HG02571 (cell line): ENCODE data around the gene MPDZ.

Experiments used
- ATAC-seq: cut with Tn5 transposase; IDR thresholded peaks from one replicate; pipeline ENCODE4 v1.9.1; 2021; ENCODE audit warnings: mild to moderate bottlenecking, moderate library complexity; ENCODE audit not compliant: unreplicated experiment

MPDZ gene, protein sequence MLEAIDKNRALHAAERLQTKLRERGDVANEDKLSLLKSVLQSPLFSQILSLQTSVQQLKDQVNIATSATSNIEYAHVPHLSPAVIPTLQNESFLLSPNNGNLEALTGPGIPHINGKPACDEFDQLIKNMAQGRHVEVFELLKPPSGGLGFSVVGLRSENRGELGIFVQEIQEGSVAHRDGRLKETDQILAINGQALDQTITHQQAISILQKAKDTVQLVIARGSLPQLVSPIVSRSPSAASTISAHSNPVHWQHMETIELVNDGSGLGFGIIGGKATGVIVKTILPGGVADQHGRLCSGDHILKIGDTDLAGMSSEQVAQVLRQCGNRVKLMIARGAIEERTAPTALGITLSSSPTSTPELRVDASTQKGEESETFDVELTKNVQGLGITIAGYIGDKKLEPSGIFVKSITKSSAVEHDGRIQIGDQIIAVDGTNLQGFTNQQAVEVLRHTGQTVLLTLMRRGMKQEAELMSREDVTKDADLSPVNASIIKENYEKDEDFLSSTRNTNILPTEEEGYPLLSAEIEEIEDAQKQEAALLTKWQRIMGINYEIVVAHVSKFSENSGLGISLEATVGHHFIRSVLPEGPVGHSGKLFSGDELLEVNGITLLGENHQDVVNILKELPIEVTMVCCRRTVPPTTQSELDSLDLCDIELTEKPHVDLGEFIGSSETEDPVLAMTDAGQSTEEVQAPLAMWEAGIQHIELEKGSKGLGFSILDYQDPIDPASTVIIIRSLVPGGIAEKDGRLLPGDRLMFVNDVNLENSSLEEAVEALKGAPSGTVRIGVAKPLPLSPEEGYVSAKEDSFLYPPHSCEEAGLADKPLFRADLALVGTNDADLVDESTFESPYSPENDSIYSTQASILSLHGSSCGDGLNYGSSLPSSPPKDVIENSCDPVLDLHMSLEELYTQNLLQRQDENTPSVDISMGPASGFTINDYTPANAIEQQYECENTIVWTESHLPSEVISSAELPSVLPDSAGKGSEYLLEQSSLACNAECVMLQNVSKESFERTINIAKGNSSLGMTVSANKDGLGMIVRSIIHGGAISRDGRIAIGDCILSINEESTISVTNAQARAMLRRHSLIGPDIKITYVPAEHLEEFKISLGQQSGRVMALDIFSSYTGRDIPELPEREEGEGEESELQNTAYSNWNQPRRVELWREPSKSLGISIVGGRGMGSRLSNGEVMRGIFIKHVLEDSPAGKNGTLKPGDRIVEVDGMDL (N-terminal part only)

DNA sequence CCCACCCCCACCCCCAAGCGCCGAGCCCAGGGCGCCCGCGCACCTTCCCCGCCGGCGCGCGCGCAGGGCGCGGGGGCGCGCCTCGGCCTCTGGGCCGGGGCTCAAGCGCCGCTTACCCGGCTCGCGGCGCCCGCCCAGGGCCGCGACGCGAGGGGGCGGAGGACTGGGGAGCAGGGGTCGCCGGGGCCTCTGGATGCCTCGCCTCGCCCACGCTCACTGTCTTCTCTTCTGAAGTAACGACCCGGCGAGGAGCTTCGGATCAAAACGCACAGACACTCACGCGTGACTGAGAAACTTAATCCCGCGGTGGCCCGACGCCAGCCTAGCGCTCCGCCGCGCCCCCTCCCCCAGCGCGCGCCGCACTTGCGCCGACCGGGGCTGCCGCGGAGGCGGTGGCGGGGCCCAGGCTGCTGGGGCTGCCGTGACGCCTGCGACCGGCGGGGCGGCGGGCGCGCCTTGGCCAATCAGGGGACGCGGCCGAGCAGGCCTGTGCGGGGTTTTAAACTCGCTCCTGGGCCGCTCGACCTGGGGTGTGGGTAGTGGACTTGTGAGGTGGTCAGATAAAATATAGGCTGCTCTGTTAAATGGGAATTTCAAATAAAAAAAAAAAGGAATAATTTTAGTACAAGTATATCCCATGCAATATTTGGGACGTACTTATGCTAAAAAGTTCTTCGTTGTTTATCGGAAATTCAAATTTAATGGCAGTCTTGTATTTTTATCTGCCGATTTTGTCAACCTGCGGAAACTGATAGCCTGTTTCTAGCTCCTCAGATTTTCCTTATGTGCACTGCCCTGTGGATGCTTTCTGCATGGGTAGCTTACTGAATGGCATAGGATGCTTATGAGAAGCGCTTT lies at the start of gene MPDZ:
Gene MPDZ (minus strand): TSS at position 409 of the 858 bp plus-strand sequence. CDS start 29,377 bp downstream, outside the sequence.
- no peak for ATAC-seq

DNA sequence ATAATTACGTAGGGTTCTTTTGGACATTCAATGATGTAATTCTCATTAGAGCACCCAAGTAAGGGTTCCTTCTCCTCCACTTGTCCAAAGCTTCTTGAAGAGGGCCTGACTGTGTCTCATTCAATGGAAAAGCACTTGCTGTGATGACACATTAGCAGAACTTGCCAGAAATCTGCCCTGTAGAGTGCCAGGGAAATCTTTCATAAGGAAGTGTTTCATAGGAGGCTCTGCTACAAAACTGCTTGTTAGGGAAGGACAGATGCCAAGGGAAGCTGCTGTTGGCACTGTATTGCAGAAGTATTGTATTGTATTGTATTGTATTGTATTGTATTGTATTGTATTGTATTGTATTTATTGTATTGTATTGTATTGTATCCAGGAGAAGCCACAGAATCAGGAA lies 45.5 kb upstream of the MPDZ start:
- ATAC-seq, result no peak

DNA sequence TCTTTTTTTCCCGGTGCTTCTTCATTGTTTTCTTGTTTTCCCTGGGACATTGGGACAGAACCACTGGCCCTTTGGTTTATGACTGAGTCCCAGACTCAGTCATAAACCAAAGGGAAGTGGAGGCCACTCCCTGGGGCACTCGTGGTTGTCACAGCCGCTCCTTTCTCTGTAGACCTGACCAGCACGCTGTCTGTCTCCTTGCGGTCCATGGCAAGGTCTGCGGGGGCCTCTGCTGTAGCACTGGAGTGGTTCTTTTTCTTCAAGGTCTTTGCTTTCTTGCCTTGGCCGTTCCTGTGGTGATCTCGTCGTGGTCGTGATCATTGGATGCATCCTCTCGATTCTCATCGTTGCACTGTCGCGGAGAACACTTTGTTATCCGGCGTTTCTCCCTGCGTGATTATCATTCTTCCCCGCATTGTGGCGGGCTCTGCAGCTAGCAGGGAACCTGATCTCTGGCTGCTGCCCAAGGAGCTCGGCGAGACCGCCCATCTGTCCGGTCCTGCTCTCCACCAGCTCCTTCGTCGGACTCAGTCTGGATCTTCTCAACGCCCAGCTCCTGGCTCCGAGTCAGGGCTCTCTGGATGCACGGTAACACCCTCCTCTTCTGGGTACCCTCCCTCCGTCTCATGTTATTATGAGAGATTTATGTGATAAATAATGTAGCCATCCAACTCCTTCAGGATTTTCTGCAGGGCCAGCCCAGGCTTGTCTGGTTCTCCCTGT lies 43.5 kb upstream of the MPDZ start:
- no peak for ATAC-seq

DNA sequence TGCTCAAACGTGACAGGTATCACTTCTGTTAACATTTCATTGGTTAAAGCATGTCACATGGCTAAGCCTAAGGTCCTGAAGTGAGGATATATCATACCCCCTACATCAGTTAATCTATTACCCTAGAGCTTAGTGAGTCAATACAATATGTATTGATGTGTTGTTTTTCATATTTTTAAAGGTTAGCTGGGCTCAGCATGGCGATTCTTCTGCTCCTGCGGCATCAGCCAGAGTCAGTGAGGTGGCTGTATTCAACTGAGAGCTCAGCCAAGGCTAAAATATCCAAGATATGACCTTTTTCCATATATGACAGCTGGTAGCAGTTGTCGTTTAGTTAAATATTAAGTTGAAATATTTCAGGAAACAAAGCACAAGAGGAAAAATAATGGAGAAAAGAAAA lies 38.5 kb upstream of the MPDZ start:
- ATAC-seq, result no peak

DNA sequence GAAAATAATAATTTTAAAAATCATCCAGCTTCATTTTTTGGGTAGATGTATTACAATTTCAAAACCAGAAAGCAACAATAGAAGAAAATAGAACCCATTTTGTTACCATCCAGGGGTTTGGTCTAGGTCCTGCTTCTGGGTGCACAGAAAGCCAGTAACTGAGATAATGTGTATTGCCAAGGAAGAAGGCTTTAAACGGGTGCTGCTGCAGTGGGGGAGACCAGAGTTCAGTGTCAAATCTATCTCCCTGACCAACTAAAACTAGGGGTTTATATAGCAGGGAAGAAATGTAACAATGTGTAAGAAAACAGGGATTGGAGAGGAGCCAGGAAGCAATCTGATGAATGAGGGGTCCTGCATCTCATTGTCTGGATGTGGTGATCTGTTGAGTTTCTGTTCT lies 17.5 kb upstream of the MPDZ start:
- no peak for ATAC-seq

DNA sequence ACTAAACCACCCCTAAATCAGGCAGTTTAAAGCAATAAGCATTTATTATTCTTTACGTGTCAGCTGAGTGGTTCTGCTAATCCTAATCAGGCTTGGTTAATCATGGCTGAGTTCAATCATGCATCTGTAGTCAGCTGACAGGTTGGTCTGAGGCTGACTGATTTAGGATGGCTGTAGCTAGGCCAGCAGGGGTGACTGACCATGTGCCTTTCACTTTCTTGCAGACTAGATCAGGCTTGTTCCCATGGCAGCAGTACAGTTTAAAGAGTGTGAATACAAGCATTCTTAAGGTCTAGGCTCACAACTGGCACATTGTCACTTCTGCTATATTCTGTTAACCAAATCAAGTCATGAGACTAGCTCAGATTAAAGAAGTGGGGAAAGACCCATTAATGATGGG lies 16.1 kb upstream of the MPDZ start:
- no peak for ATAC-seq

DNA sequence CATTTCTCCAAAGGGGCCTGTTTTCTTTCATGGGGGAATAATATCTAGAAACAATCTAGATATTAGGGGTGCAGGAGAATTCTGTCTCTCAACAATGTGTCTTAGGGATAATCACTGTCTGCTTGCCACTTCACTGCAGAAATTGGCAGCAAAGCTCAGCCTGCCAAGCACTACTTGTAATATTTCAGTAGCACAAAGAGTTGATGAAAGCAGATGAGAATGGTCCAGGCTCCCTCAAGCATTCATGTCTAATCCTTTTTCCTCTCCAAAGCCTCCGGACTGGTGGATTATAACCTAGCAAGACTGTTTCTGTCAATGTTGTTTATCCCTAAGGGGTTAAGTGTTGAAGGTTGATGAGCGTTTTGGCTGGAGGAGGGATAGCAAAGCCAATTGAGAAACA lies 13.3 kb upstream of the MPDZ start:
- ATAC-seq, result no peak

DNA sequence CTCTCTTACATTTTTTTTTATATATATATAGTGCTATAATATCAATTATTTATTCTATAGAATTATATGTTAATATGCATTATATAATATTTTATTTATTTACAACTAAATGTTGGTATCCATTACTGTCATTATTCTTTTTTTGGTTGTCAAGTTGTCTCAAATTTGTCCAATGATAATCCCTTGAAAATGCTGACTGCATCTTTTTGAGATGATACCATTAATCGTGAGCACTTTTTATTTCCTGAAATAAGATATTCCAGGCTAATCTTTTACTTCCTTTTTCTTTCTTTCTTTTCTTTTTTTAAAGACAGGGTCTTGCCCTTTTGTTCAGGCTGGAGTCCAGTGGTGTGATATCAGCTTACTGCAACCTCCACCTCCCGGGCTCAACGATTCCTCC lies 12.7 kb upstream of the MPDZ start:
- no peak for ATAC-seq

DNA sequence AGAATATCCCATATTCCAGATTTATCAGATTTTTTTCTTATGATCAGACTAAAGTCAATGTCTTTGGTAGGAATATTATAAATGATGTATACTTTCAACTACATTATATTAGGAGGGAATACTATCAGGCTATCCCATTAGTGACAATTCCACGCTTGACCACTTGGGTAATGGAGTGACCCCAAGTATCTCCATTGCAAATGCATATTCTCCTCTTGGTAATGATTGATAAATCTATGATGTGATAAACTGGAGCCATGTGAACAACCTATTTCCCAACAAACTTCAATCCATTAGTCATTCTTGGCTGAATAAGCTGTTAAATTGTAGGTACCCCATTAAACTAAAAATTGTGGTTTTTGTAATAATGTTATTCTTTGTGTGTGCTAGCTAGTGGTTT lies 12.2 kb upstream of the MPDZ start:
- ATAC-seq, result no peak

DNA sequence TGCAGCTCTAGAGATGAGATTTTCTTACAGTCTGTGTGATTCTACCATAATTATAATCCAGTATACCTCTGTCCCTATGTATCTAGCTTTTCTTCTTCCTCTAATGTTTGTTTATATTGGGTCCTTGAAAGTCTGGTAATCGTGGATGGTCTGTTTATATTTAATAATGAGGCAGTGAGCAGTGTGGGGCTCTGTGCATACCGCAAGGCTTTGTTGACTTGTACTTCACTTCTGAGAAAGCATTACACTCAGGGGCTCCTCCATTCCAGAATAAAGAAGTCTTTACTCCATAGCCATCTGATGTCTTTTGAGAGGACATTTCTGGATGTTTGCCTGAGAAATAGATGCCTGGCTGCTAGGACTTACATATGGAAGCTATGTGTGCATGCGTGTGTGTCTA lies 4.5 kb upstream of the MPDZ start:
- ATAC-seq, result no peak

DNA sequence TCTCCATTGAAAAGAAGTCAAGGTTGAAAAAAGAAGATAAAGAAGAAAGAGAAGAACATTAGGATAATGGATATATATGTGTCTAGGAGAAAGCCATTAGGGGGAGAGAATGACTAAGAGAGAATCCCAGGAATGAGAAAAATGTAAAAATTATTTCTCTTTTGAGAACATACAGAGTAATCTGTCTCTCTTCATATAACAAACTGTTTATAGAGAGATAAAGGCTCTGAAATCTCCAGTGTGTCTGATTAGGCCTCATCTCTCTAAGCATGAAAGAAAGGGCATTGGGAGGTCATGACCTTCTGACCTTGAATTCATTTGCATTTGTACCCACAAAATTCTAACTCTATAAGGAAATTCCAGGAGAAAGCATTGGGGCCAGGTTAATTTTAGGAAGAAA lies 3.5 kb upstream of the MPDZ start:
- ATAC-seq, result no peak

DNA sequence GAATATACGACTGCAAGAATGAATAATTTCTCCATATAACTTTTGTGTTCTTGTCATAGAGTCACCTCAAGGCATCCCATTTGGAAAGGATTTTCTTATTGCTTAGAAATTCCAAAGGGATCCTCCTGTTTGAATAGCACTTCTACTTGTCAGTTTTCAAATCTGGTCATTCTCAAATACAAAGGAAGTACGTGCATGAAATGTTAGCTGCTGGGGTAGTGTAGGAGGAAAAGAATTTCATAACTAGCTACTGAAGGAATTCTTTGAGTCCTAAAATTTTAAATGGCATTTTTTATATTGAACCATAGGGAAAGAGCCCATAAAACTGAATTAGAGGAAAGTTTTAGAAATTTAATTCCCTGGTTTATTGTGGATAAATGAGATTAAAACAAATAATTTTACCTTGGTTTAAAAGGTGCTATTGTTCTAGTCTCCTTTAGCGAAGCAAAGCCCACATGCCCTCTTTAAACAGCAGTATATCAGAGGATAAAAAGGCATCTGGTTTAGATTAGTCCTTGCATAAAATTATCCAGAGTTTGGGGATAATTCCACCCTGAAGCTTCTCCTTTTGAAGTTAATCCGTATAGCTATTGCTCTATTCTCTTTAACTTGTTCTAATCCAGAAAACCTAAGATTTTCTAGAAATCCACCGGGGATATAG lies 2.0 kb upstream of the MPDZ start:
- no peak for ATAC-seq

DNA sequence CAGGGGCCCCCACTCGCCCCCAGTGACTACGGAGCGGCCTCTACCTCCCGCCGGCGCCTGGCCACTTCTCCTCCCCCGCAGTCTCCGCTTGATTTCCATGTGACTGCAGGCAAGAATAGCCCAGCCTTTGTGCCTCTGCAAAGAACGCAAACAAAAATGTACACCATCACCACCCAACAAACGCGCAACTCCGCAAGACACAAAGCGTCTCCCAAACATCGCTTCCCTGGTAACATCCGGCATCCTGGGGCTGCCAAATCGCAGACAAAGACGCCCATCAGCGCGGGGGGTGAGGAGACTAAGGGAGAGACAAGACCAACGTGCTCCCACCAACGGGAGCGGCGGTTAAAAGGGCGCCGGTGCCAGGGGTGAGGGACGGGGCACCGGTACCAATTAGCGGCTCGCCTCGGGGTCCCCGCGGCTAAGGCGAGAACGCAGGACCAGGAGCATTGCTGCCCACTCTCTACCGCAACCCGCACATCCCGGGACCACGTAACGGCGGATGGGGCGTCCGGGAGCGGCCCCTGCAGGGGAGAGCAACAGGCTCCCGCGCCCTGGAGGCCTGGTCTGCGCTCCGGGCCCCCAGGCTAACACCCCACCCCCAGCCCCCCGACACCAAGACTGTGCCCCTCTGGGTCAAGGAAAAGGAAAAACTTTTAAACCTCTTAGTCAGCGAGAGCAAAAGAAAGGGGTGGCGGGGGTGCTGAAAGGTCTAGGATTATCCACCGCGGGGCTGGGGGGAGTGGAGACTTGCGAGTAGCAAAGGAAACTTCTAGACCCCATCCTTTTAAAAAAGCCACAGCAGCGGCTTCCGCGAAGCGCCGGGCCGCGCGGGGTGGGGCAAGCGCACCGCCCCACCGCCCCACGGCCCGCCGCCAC lies 885 bp downstream of the MPDZ start:
- no peak for ATAC-seq

DNA sequence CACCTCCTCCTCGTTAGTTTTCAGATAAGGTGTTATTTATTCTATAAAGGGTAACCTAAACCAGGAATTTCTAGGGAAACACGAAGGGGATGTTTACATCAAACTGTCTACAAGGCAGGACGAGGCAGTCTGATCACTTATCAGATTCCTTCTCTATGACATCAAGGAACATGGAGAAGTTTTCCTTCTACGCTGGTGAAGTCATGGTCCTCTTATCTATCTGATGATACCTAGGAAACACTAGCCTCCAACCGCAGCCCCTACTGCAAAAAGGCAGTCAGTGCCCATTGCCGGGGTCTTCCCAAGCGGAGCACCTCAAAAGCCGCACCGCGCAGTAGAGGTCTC lies 1.5 kb downstream of the MPDZ start:
- ATAC-seq, result no peak

DNA sequence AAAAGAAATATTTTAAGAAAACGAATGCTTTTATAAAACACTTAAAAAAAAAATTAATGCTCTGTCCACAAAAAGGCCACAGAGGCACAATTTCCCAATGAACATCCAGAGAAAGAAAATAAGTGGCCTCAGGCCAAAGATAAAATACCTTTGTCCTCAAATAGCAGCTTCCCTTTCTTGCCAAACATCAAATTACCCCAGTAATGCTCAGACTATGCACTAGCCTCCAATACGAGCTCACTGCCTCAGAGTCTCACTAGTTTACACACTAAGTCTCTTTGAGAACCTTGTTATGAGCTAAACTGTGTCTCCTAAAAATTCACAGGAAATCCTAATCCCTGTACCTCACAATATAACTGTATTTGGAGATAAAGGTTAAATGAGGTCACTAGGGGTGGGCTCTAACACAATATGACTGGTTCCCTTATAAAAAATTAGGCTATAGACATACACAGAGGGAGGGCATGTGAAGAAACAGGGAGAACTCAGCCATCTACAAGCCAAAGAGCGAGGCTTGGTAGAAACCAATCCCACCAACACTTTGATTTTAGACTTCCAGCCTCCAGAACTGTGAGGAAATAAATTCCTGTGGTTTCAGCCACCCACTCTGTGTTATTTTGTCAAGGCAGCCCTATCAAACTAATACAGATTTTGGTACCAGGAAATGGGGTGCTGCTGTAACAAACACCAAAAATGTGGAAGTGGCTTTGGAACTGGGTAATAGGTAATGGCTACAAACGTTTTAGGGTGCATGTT lies 4.4 kb downstream of the MPDZ start:
- ATAC-seq, result no peak

DNA sequence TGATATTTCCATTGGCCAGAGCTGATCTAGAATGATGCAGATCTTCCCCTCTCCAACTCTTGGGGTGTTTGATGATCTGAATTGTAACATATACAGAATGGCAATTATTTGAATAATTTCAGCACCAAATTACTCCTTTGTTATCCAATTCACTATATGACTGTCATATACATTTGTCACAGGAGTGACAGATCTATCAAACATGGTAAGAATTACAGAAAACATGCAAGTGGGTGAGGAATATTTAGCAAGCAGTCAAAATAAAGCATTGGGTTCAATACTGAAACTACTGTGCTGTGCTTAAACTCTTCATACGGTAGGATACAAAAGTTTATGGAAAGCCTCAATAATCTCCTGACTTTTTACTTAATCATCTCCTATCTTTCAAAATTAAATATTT lies 8.8 kb downstream of the MPDZ start:
- no peak for ATAC-seq

DNA sequence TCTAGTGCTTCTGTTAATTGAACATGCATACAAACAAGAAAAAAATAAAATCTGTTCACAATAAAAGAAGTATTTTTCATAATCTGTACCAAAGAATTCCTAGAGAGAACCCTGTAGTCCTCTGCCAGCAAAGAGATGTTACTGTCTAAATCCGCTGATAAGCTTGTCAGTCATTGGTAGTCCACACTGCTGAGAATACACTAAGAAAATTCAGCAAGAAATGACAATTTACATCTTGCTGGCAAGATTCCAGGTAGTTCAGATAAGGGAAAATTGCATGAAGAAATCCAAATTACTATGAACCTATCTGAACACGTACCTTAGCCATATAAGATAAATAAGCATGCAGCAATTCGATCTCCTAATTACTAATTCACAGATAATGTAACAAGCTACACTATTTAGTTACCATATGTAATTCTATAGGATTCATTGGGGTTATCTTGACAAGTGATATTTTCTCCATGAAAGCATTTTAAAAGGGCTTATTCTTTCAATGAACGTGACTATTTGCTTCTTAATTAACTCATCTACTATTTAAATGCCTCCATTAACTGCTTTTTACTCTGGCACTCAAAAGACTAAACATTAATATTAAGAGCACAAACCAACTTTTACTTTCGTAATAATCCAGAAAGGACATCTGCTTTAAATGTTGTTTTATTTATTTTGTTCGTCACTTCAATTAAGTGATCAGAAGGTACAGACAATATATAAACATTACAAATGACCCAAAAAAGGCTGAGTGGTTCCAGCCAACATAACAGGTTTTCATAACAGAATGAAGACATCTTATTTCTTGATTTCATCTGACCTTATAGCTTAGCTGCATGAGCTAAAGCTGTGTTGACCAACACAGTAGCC lies 9.7 kb downstream of the MPDZ start:
- no peak for ATAC-seq
